ENCODE data around the gene SRC. TPM values are rescaled to one million over a fixed set of nuclear protein-coding genes. Genes with fewer than 3 reads are reported as not detected.

Gene SRC
- total RNA-seq, 4 donors from 2014 or later: 15.1 to 29.3 (median 19.7) TPM

DNA sequence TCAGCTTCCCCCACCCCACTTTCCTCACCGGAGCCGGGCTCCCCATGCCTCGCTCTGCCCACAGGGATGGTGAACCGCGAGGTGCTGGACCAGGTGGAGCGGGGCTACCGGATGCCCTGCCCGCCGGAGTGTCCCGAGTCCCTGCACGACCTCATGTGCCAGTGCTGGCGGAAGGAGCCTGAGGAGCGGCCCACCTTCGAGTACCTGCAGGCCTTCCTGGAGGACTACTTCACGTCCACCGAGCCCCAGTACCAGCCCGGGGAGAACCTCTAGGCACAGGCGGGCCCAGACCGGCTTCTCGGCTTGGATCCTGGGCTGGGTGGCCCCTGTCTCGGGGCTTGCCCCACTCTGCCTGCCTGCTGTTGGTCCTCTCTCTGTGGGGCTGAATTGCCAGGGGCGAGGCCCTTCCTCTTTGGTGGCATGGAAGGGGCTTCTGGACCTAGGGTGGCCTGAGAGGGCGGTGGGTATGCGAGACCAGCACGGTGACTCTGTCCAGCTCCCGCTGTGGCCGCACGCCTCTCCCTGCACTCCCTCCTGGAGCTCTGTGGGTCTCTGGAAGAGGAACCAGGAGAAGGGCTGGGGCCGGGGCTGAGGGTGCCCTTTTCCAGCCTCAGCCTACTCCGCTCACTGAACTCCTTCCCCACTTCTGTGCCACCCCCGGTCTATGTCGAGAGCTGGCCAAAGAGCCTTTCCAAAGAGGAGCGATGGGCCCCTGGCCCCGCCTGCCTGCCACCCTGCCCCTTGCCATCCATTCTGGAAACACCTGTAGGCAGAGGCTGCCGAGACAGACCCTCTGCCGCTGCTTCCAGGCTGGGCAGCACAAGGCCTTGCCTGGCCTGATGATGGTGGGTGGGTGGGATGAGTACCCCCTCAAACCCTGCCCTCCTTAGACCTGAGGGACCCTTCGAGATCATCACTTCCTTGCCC, 57.4 kb downstream of the SRC start:
- TF ChIP-seq CTCF (IDR thresholded peaks at IDR 0.05): no peak
- ATAC-seq (ENCODE audit: low FRiP score): no peak
- no peak for DNase-seq (ENCODE audit: low spot score)

- no peak for TF ChIP-seq CTCF (IDR thresholded peaks at IDR 0.05)
- ATAC-seq (ENCODE audit: low FRiP score) (no peak), DNase-seq (ENCODE audit: low spot score) (no peak)
These were observed 58.5 kb downstream of the SRC start for GRCh38 chr20:37404461-37404890.

GRCh38 chr20:37405351-37405897, 59.5 kb downstream of the SRC start:
- DNase-seq (ENCODE audit: low spot score): no peak
- no peak for ATAC-seq (ENCODE audit: low FRiP score)
- TF ChIP-seq CTCF (IDR thresholded peaks at IDR 0.05): no peak

DNA sequence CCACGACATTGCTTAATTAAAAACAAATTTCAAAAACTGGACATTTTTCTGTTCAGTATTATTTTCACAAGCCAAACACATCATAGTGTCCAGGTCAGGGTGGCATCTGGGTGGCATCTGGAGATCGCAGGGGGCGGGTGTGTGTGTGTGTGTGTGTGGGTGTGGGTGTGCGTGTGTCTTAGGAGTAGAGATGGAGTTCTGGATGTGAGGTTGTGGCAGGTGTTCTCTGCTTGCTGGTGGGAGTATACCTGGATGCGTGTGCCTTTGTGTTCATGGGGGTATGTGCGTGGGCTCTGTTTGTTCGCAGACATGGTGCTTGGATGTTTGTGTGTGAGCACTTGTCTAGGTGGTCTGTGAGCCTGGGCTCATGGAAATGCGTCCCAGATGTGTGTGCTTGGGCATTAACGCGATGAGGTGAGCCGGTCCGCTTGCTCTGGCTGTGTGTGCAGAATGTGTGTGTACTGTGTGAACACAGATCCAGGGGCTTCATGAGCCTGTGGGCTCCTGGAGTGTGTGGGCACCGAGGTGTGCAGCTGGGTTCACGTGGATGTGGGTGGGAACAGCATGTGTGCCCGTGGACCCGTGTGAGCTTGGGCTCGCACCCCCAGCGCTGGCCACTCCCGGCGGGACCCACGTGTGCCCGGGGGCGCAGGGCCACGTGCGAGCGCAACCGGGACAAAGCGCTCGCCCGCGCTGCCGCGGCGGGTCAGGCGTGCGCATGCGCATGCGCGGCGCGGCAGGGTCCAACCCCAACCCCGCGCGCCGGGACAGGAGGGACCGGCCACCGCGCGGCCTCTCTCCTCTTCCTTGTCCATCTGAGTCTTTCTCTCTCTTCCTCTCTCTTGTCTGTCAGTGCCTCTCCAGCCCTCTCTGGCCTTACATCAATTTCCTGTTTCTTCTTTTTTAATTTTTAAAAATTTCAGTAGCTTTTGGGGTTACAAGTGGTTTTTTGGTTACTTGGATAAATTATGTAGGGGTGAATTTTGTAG, 60.4 kb downstream of the SRC start:
- no peak for DNase-seq (ENCODE audit: low spot score)
- peak; percentile 49 for ATAC-seq (ENCODE audit: low FRiP score)

DNA sequence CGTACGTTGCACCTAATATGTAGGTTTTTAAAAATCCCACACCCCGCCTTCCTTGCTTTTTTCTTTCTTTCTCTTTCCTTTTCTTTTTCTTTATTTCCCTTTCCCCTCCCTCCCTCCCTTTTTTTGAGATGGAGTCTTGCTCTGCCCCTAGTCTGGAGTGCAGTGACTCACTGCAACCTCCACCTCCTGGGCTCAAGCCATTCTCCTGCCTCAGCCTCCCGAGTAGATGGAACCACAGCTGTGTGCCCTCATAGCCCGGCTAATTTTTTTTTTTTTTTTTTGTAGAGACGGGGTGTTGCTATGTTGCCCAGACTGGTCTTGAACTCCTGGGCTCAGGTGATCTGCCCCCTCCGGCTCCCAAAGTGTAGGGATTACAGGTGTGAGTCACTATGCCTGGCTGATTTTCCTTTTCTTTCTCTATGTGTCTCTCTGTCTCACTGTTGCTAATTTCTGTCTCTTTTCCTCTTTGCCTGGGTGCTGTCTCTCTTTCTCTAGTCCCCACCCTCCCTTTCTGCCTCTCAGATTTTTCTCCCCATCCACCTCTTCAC, 61.2 kb downstream of the SRC start:
- no peak for DNase-seq (ENCODE audit: low spot score)
- no peak for ATAC-seq (ENCODE audit: low FRiP score)
- TF ChIP-seq CTCF (IDR thresholded peaks at IDR 0.05): no peak

More for the DNA sequence above, 60.4 kb downstream of the SRC start:
- TF ChIP-seq CTCF (IDR thresholded peaks at IDR 0.05): no peak

- TF ChIP-seq CTCF (IDR thresholded peaks at IDR 0.05): no peak
- DNase-seq (ENCODE audit: low spot score): no peak
- ATAC-seq (ENCODE audit: low FRiP score): no peak
These were observed 61.6 kb downstream of the SRC start for GRCh38 chr20:37407573-37408002.
